ENCODE data around the gene KANSL2.
A peak's percentile ranks its signal among the peaks of the same experiment; 100 is the strongest.
"Not testable (repeated sequence)": the region's sequence is repeated elsewhere in the genome, so short reads cannot be mapped to it uniquely, and the experiment has no call there.

KANSL2 gene, protein sequence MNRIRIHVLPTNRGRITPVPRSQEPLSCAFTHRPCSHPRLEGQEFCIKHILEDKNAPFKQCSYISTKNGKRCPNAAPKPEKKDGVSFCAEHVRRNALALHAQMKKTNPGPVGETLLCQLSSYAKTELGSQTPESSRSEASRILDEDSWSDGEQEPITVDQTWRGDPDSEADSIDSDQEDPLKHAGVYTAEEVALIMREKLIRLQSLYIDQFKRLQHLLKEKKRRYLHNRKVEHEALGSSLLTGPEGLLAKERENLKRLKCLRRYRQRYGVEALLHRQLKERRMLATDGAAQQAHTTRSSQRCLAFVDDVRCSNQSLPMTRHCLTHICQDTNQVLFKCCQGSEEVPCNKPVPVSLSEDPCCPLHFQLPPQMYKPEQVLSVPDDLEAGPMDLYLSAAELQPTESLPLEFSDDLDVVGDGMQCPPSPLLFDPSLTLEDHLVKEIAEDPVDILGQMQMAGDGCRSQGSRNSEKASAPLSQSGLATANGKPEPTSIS

GRCh38 chr12:48681710-48682532, at the start of gene KANSL2:
TSS of gene KANSL2 (minus strand) at chr12:48682238. CDS start at chr12:48681632, 606 bp downstream.
- DNase-seq (ENCODE audit: low read depth): peak; percentile 98
- TF ChIP-seq CTCF (conservative IDR thresholded peaks at IDR 0.05; ENCODE audit: control insufficient read depth, insufficient read depth, low read depth, low read length): no peak

GRCh38 chr12:48728807-48729206, 46.8 kb upstream of the KANSL2 start:
- DNase-seq (ENCODE audit: low read depth): no peak
- TF ChIP-seq CTCF (conservative IDR thresholded peaks at IDR 0.05; ENCODE audit: control insufficient read depth, insufficient read depth, low read depth, low read length): no peak
- no peak overlapping the region for H3K4me3 ChIP-seq (ENCODE audit: control insufficient read depth, low read depth, low read length)

More at GRCh38 chr12:48681710-48682532, at the start of gene KANSL2:
- H3K4me3 ChIP-seq (ENCODE audit: control insufficient read depth, low read depth, low read length): peak within 1 kb of the TSS; percentile 99

GRCh38 chr12:48720737-48721136, 38.7 kb upstream of the KANSL2 start:
- H3K4me3 ChIP-seq (ENCODE audit: control insufficient read depth, low read depth, low read length); DNase-seq (ENCODE audit: low read depth): not testable (repeated sequence)

DNA sequence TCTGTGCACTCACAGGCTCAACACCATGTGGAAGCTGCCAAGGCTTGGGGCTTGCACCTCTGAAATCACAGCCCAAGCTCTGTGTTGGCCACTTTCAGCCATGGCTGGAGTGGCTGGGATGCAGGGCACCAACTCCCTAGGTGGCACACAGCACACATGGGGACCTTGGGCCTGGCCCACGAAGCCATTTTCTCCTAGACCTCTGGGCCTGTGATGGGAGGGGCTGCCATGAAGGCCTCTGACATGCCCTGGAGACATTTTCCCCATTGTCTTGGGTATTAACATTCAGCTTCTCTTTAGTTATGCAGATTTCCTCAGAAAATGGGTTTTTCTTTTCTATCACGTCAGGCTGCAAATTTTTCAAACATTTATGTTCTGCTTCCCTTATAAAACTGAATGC, 38.1 kb upstream of the KANSL2 start:
- DNase-seq (ENCODE audit: low read depth); H3K4me3 ChIP-seq (ENCODE audit: control insufficient read depth, low read depth, low read length): not testable (repeated sequence)

- DNase-seq (ENCODE audit: low read depth): not testable (repeated sequence)
Measured at GRCh38 chr12:48719002-48719401, 37.0 kb upstream of the KANSL2 start.

GRCh38 chr12:48717252-48717695, 35.2 kb upstream of the KANSL2 start:
- DNase-seq (ENCODE audit: low read depth): peak; percentile 20
- H3K4me3 ChIP-seq (ENCODE audit: control insufficient read depth, low read depth, low read length): peak overlapping the region; percentile 98
- TF ChIP-seq CTCF (conservative IDR thresholded peaks at IDR 0.05; ENCODE audit: control insufficient read depth, insufficient read depth, low read depth, low read length): no peak

More at GRCh38 chr12:48719002-48719401, 37.0 kb upstream of the KANSL2 start:
- H3K4me3 ChIP-seq (ENCODE audit: control insufficient read depth, low read depth, low read length): not testable (repeated sequence)

DNA sequence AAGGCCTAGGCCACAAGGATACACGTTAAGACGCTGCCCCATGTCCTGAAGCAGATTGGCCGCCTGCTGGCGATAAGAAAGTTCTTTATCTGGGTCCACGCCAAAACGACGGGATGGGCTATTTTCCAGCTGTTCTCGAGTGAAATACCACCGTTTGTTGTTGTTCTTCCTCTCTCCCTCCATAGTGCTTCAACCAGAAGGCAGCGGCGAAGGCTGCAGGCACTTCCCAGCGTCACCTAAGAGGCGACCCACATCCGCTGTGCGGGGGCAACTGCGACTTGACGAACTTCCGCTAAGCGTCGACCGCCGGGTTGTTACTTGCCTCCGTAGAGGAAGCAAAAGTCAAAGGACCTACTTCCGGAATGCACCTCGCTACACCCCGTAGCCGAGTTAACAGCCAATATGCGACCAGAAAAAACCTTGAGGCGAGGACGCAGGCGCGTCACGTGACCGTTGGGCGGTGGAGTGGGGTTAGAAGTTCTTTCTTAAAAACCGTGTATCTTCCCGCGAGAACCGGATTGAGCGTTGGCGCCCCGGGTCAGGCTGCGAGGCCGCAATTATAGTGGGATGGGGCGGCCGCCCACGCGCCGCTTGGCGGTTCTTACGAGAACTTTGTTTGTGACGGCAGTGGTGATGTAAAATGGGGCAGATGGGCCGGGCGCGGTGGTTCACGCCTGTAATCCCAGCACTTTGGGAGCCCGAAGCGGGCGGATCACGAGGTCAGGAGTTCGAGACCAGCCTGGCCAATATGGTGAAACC, 34.6 kb upstream of the KANSL2 start, which contains the start of gene CCNT1:
TSS of gene CCNT1 (minus strand) at position 215 of the 759 bp plus-strand sequence. CDS start at position 183, 32 bp downstream.
- H3K4me3 ChIP-seq (ENCODE audit: control insufficient read depth, low read depth, low read length): peak within 1 kb of the TSS; percentile 98
- DNase-seq (ENCODE audit: low read depth): peak; percentile 100
- peak; percentile 21 for TF ChIP-seq CTCF (conservative IDR thresholded peaks at IDR 0.05; ENCODE audit: control insufficient read depth, insufficient read depth, low read depth, low read length)

All from fibroblast of mammary gland (primary cell).